Cardiac muscle cell (in vitro differentiated cells and primary cell): ENCODE data around the gene MYO3B. TPM values are rescaled to one million over a fixed set of nuclear protein-coding genes. Genes with fewer than 3 reads are reported as not detected.

Experiments
- DNase-seq, 2 donors: peaks; one replicate each; pipeline versions ENCODE4 v3.0.0 to v3.0.0-alpha.2; 2010 to 2017; ENCODE audit warnings: low read depth in 1 of 2, low spot score in 1 of 2
- H3K27ac ChIP-seq: fragments of 200-600 bp; sonication (generic); 2 replicates; pipeline ENCODE4 v1.5.1; 2016
- H3K27me3 ChIP-seq: fragments of 200-600 bp; sonication (generic); 2 replicates; pipeline ENCODE4 v1.6.0; 2016; ENCODE audit warnings: control low read depth
- H3K36me3 ChIP-seq: fragments of 200-600 bp; sonication (generic); 2 replicates; pipeline ENCODE4 v1.5.1; 2016; ENCODE audit warnings: control low read depth
- H3K4me1 ChIP-seq: fragments of 200-600 bp; sonication (generic); 2 replicates; pipeline ENCODE4 v1.8.1; 2017; ENCODE audit warnings: low read depth, mild to moderate bottlenecking, mixed run types
- H3K4me3 ChIP-seq: fragments of 200-600 bp; sonication (generic); 2 replicates; pipeline ENCODE4 v1.5.1; 2016; ENCODE audit warnings: mild to moderate bottlenecking
- H3K9me3 ChIP-seq: fragments of 200-600 bp; sonication (generic); 2 replicates; pipeline ENCODE4 v1.5.1; 2017; ENCODE audit warnings: low read depth, mild to moderate bottlenecking, control low read depth
- CTCF ChIP-seq: IDR thresholded peaks from 2 replicates; pipeline ENCODE4 v1.5.1; 2012; ENCODE audit warnings: low read depth, mild to moderate bottlenecking, low read length
- polyA plus RNA-seq: library from polyadenylated mRNA; unstranded; fragments of >200 nt; fragmentation: Nextera tagmentation; extraction: Ambion mirVana; gene quantifications from 2 replicates; pipeline ENCODE4 v1.2.1, GENCODE V29; 2016
- total RNA-seq: library from RNA; depleted of rRNA; stranded (reverse); fragments of >200 nt; gene quantifications from 2 replicates; pipeline ENCODE4 v1.2.3, GENCODE V29; 2016

The MYO3B gene
- total and polyA plus RNA-seq, 2 experiments from 2014 or later, result not detected

- Histone ChIP-seq H3K9me3 (no peaks in the 10 kb centered on the region), H3K36me3 (no peaks in the 10 kb centered on the region), H3K4me1 (no peaks in the 10 kb centered on the region), H3K4me3 (no peak overlapping the region), H3K27me3 (peaks cover 85% of the 10 kb centered on the region), H3K27ac (no peak overlapping the region)
- TF ChIP-seq CTCF, result no peak
- no peak for DNase-seq
Observed at GRCh38 chr2:170241756-170242155, 63.8 kb downstream of the MYO3B start.

- H3K9me3 ChIP-seq, result no peaks in the 10 kb centered on the region
- no peaks in the 10 kb centered on the region for H3K4me1 ChIP-seq
- no peak for TF ChIP-seq CTCF
- H3K4me3 ChIP-seq, result no peak overlapping the region
- no peak overlapping the region for H3K27ac ChIP-seq
- no peaks in the 10 kb centered on the region for H3K36me3 ChIP-seq
- peaks cover 91% of the 10 kb centered on the region for H3K27me3 ChIP-seq
- no peak for DNase-seq
Observed at GRCh38 chr2:170243118-170243837, 65.3 kb downstream of the MYO3B start.

- no peak for TF ChIP-seq CTCF
- peaks cover 91% of the 10 kb centered on the region for H3K27me3 ChIP-seq
- no peaks in the 10 kb centered on the region for H3K9me3 ChIP-seq
Observed at GRCh38 chr2:170243898-170244297, 66.0 kb downstream of the MYO3B start.

GRCh38 chr2:170244555-170244954 is 66.6 kb downstream of the MYO3B start:
- no peak for TF ChIP-seq CTCF
- Histone ChIP-seq H3K27ac (no peak overlapping the region), H3K27me3 (peaks cover 91% of the 10 kb centered on the region), H3K4me1 (no peaks in the 10 kb centered on the region), H3K9me3 (no peaks in the 10 kb centered on the region), H3K36me3 (no peaks in the 10 kb centered on the region), H3K4me3 (no peak overlapping the region)
- no peak for DNase-seq

More at GRCh38 chr2:170243898-170244297, 66.0 kb downstream of the MYO3B start:
- H3K4me3 ChIP-seq, result no peak overlapping the region
- H3K27ac ChIP-seq, result no peak overlapping the region
- H3K4me1 ChIP-seq, result no peaks in the 10 kb centered on the region
- H3K36me3 ChIP-seq, result no peaks in the 10 kb centered on the region
- DNase-seq, result no peak

GRCh38 chr2:170245312-170245711 is 67.4 kb downstream of the MYO3B start:
- DNase-seq, result no peak
- H3K9me3 ChIP-seq, result no peaks in the 10 kb centered on the region
- H3K36me3 ChIP-seq, result no peaks in the 10 kb centered on the region
- no peak for TF ChIP-seq CTCF
- H3K4me3 ChIP-seq, result no peak overlapping the region
- no peak overlapping the region for H3K27ac ChIP-seq
- H3K27me3 ChIP-seq, result peaks cover 88% of the 10 kb centered on the region
- H3K4me1 ChIP-seq, result no peaks in the 10 kb centered on the region
